GM19351 (cell line): Measurements from ENCODE around the gene PACS1.
"Not testable (repeated sequence)": the region's sequence is repeated elsewhere in the genome, so short reads cannot be mapped to it uniquely, and the experiment has no call there.

Experiments used
- ATAC-seq: cut with Tn5 transposase; IDR thresholded peaks from one replicate; pipeline ENCODE4 v1.9.1; 2021; ENCODE audit warnings: mild to moderate bottlenecking, moderate library complexity; ENCODE audit not compliant: unreplicated experiment

Gene PACS1

DNA sequence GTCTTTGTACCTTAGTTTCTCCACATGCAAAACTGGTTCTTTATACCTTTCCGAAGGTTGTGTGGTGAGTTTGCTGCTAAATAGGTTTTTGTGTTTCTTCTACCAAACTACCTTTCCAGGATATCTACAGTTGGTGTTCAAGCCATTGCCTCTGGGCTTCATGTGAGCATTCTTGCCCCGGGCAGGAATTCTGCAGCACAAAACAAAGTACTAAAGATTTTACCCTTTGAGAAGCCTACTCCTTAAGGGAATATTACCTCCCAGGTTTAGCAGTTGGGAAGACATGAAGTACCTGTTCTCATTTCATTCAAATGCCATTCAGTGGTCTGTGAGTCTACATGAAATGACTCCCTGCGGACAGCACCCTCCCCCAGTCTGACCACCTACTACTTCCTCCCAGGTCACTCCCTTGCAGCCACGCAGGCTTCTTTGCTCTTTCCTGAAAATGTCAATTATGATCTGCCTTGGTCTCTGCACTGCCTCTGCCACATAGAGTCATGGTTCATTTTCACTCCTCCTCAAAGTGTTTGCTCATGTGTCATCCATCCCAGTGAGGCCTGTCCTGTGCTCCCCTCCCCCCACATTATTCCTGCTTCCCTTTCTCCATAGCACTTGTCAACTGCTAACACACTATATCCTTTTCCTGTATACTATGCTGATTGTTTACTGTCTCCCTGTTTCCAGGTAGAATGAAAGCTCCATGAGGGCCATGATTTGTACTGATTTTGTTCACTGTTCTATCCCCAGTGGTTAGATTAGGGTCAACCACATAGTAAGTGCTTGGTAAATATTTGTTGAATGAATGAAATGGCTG is 36.9 kb downstream of the PACS1 start:
- no peak for ATAC-seq

DNA sequence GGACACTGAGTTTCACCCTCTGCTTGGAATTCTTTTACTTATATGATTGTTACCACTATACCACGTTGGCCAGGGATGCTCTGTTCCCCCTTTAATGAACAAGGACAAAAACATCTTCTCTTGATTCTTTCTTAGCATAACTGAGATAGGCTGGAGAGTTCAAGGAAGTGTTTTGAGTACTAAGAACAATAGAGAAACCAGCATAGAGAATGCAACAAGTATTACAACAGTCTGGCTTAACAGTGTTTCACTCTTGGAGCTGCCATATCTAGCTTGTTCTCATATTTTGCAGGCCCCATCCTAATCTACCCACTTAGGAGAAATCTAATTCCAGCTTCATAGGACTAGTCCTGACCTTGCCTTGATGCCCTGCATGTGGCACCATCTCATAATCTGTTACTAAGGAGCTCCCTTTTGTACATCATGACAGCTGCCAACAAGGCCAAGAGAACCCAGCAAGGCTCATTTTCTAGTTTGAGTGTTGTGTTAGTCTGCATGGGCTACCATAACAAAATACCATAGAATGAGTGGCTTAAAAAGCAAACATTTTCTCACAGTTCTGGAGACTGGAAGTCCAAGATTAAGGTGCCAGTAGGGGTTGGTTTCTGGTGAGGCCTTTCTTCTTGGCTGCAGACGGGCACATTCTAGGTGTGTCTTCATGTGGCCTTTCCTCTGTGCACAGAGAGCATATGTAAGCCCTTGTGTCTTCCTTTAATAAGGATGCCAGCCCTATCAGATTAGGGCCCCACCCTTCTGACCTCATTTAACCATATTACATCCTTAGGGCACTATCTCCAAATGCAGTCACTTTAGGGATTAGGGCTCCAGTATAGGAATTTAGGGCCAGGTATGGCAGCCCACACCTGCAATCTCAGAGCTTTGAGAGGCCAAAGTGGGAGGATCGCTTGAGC is 37.8 kb downstream of the PACS1 start:
- no peak for ATAC-seq

- no peak for ATAC-seq
Measured at GRCh38 chr11:66109294-66109693, 39.2 kb downstream of the PACS1 start.

GRCh38 chr11:66111158-66111557 is 41.1 kb downstream of the PACS1 start:
- ATAC-seq = no peak

DNA sequence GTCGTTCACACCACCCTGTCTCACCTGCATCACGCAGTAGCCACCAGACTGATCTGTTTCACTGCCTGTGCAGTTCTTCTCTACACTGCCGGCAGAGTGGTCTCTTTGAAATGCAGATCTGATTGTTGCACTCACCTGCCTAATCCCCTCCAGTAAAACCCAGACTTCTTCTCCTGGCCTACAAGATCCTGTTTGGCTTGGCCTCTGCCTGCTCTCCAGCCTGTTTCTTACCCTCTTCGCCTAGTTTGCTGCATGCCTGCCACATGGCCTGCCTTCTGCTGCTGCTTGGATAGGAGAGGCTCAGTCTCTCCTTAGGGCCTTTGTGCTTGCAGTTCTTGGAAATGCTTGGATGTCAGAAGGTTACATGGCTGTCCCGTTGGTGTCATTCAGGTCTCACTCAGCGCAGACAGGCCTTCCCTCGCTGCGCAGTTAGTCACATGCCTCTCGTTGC is 42.0 kb downstream of the PACS1 start:
- no peak for ATAC-seq

- no peak for ATAC-seq
Measured at GRCh38 chr11:66112601-66113499, 42.8 kb downstream of the PACS1 start.

GRCh38 chr11:66114957-66115356 is 44.9 kb downstream of the PACS1 start:
- ATAC-seq = not testable (repeated sequence)

DNA sequence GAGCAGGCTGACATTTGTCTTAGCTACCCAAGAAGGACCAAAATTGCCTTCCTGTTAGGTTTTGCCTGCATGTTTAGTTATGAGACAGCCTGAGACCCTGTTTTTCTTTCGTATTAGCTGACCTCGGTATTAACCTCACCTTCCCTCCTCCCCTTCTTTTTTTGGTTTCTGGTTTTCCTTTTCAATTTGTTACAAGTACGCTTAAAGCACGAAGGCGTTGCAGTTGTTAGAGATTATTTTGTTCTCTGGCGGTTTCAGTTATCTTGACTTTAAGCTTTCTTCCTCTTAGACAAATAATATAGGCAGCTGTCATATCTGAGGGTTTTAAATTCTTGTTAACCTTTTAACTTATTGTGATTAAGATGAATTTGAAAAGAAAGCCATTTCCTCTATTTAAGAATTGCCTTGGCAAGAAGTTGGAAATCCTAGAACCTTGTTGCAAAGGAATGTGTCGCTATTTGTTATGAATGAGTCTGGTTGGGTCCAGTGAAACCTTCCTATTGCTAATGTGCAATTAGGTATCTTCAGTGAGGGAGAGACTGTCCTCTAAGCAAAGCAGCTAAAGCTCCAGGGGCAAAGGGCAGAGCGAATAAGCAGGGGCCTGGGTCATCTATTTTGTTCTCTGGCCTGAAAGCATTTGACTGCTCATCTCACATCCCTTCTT is 45.7 kb downstream of the PACS1 start:
- peak; percentile 58 for ATAC-seq

- no peak for ATAC-seq
Measured at GRCh38 chr11:66116576-66117361, 46.7 kb downstream of the PACS1 start.

DNA sequence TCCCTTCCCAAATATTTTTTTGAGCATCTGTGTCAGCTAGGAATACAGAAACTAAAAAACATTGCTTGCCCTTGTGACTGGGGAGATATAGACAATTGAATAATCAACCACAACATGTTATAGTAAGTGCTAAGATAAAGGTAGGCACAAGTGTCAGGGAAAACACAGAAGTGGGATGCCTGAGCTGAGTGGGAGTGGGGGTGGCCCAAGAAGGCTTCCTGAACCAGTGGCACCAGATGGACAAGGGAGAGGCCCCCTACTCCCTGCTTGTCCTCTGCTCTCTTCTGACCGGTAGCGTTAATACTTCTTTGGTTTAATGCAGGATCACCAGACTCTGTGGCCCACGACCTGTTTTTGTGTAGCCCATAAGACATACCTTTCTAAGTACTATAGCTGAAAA is 48.8 kb downstream of the PACS1 start:
- ATAC-seq = no peak

GRCh38 chr11:66119348-66120133 is 49.5 kb downstream of the PACS1 start:
- ATAC-seq = no peak

- no peak for ATAC-seq
Measured at GRCh38 chr11:66121466-66121865, 51.4 kb downstream of the PACS1 start.

GRCh38 chr11:66123902-66124301 is 53.8 kb downstream of the PACS1 start:
- no peak for ATAC-seq

DNA sequence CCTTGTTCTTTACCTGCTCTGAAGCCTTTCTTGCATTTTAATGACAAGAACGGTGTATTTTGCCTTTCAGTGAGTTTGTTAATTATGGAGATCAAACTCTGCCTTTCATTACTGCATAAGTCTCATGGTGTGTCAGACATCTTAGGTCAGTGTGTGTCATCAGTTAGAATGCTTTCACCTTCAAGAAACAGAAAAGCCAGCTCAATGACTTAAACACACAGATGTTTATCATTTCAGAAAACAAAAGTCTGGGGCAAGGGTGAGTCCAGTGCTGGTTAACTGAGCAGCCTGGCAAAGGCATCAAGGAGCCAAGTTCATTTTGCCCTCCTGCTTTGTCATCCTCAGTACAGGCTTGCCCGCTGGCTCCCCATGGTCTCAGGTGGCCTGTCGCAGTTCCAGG is 54.5 kb downstream of the PACS1 start:
- no peak for ATAC-seq

DNA sequence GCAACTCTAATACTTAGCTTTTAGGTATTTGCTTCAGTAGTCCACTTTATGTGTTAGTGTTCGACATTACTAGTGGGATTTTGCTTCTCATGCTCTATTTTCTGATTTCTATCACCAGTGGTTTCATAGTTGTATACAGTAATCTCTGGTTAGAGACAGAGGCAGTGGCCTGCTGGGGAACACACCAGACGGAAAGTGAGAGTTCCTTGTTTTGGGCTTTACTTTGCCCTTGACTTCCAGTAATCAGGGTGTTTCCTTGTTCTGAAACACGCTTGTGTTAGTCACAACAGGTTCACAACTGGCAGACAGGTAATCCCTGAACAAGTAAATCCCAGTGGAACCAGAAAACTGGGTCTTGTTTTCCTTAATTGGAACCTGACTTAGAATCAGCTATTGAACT is 56.0 kb downstream of the PACS1 start:
- no peak for ATAC-seq

- no peak for ATAC-seq
Measured at GRCh38 chr11:66126808-66127555, 56.9 kb downstream of the PACS1 start.

DNA sequence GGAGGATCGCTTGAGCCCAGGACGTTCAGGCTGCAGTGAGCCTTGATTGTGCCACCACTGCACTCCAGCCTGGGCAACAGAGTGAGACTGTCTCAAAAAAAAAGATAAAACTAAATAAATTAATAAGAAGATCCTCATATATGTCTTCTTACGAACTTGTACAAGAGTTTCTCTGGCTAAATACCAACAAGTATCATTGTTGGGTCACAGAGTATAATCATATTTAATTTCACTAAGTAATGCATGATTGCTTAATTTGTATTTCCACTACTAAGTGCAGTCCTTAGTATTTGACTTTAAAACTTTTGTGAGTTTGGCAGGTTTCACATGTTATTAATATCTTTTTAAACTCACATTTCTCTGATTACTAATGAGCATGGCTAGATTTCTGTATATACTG is 60.9 kb downstream of the PACS1 start:
- no peak for ATAC-seq
